Measurements from ENCODE around the gene CHTF18.

CHTF18 gene

DNA sequence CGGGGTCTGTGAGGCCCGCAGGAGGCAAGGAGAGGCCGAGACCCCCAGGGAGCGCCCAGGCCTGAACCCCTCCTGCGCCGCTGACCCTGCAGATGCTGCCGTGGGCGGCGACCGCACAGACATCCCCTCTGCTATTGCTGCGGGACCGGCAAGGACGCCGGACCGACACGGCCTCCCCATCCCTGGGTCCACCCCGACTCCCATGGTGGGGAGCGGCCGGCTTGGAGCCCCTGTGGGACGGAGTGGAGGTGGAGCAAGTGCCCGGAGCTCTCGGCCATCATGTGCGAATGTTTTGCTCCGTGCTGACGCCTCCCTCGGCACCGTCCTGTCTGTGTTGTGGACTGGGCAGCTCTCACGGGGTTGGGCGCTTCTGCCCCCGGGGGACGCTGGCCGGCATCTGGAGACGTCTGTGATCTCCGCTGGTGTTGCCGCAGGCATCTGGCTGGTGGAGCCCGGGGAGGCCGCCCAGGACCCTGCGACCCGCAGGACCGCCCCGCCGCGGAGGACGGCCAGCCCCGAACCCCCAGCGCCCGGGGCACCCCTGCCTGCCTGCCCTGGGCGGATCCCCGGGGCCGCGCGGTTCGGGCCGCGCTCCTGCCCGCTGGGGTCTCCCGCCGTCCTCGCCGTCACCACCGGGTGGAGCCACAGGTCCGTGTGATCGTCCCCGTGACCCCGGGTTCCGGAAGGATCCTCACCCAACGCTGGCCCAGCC lies 24.9 kb downstream of the CHTF18 start:
- DNase-seq (ENCODE audit: low read depth) = peak; percentile 38
- peak; percentile 59 for TF ChIP-seq CTCF (IDR thresholded peaks at IDR 0.05; ENCODE audit: insufficient read depth, low read depth, low read length, missing control alignments)
- no peak overlapping the region for H3K4me3 ChIP-seq (ENCODE audit: low read depth, low read length)

DNA sequence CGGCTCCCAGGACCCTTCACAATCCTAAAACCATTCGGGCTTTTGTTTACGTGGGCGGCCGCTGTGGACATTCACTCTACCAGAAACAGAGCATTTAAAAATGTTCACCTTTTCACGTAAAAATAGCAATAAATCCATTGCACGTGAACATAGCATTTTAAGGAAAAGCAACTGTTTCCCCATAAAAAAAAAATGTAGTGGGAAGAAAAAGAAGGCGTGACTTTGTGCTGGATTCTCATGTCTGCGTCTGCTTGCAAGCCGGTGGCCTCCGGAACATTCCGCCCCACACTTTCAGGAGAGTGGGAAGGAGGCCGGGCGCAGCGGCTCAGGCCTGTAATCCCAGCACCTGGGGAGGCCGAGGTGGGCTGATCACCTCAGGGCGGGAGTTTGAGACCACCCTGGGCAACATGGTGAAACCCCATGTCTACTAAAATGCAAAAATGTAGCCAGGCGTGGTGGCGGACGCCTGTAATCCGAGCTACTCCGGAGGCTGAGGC lies 25.5 kb downstream of the CHTF18 start:
- no peak for DNase-seq (ENCODE audit: low read depth)
- TF ChIP-seq CTCF (IDR thresholded peaks at IDR 0.05; ENCODE audit: insufficient read depth, low read depth, low read length, missing control alignments) = no peak
- no peak overlapping the region for H3K4me3 ChIP-seq (ENCODE audit: low read depth, low read length)

GRCh38 chr16:814974-815373 lies 26.6 kb downstream of the CHTF18 start:
- peak; percentile 17 for DNase-seq (ENCODE audit: low read depth)
- no peak for TF ChIP-seq CTCF (IDR thresholded peaks at IDR 0.05; ENCODE audit: insufficient read depth, low read depth, low read length, missing control alignments)

DNA sequence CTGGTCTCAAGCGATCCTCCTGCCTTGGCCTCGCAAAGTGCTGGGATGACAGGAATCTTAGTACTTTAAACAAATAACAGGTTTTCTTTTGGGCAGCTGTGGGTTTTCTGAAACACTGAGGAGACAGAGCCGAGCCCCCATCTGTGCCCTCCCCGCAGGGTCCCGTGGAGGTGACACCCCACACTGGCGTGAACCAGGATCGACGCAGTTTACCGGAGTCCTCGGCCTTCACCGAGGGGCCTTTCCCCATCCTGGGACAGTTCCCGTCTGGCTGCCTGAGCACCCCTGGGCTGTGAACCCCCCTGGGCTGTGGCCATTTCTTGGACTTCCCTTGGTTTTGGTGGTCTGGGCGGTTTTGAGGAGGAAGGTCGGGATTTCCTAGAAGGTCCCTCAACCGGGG lies 27.4 kb downstream of the CHTF18 start:
- no peak overlapping the region for H3K4me3 ChIP-seq (ENCODE audit: low read depth, low read length)
- no peak for DNase-seq (ENCODE audit: low read depth)
- no peak for TF ChIP-seq CTCF (IDR thresholded peaks at IDR 0.05; ENCODE audit: insufficient read depth, low read depth, low read length, missing control alignments)

More at GRCh38 chr16:814974-815373, 26.6 kb downstream of the CHTF18 start:
- H3K4me3 ChIP-seq (ENCODE audit: low read depth, low read length) = no peak overlapping the region

DNA sequence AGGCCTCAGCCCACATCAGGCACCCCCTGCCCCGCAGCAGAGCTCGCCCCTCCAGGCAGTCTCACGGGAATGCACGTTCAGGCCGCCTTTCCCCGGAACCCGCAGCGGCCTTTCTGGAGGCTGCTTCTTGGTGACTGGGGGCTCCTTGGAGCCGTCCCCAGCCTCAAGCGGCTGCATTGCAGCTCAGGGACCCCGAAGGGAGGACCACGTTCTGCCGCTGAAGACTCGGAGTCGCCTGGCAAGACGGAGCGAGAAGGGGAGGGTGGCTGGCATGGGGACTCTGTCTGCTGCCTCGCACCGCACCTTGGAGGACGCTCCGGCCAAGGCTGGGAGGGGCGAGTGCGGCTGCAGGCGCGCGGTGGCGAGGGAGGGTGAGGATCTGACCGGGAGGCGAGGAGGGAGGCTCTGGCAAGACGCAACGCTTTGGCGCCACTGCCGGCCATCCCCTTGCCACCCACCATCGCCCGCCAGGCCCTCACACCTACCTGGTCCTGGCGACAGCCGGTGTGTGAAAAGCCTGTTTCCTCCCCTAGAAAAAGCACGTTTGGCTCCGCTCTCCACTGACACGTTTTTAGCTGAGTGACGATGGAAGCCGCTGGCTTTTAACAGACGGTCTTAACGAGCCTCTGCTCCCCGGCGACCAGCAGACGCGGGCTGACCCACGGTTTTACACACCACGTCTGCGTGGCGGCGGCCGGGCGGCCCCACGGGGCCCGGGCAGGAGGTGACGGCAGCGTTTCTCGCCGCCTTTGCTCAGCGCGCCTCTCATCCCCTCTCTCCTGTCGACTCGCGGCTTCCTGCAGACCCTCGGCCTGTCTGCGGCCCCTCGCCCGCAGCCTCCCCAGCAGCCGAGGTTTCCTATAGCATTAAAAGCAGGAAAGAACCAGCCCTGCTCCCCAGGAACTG lies 28.8 kb downstream of the CHTF18 start:
- TF ChIP-seq CTCF (IDR thresholded peaks at IDR 0.05; ENCODE audit: insufficient read depth, low read depth, low read length, missing control alignments) = no peak
- H3K4me3 ChIP-seq (ENCODE audit: low read depth, low read length) = no peak overlapping the region
- DNase-seq (ENCODE audit: low read depth) = no peak

GRCh38 chr16:818132-818531 lies 29.7 kb downstream of the CHTF18 start:
- no peak for DNase-seq (ENCODE audit: low read depth)
- H3K4me3 ChIP-seq (ENCODE audit: low read depth, low read length) = no peak overlapping the region
- no peak for TF ChIP-seq CTCF (IDR thresholded peaks at IDR 0.05; ENCODE audit: insufficient read depth, low read depth, low read length, missing control alignments)
